MM.1S (cell line): ENCODE results near the gene DLX1.
"Not testable (repeated sequence)": the region's sequence is repeated elsewhere in the genome, so short reads cannot be mapped to it uniquely, and the experiment has no call there.

Experiments used
- CTCF ChIP-seq: fragments of 300-600 bp; sonication (generic); IDR thresholded peaks from 2 replicates; pipeline ENCODE4 v1.5.1; 2016; ENCODE audit warnings: antibody characterized with exemption, low read length, mixed read lengths
- EZH2 ChIP-seq: fragments of 300-600 bp; sonication (generic); optimal IDR thresholded peaks from 2 replicates; pipeline ENCODE3; 2017; ENCODE audit warnings: low read depth, mild to moderate bottlenecking, antibody characterized with exemption, low read length, mixed read lengths

GRCh38 chr2:172067905-172068304 lies 17.4 kb upstream of the DLX1 start:
- TF ChIP-seq EZH2, CTCF: not testable (repeated sequence)
